Astrocyte of the spinal cord (primary cell): ENCODE measurements around the gene SCN4A.
"Not testable (repeated sequence)": the region's sequence is repeated elsewhere in the genome, so short reads cannot be mapped to it uniquely, and the experiment has no call there.

Experiments used
- DNase-seq: peaks from one replicate; pipeline ENCODE4 v3.0.0; 2011; ENCODE audit warnings: low read depth, low spot score
- H3K4me3 ChIP-seq: 2 replicates; pipeline ENCODE4 v1.5.1; 2011; ENCODE audit warnings: low read depth, mild to moderate bottlenecking, low read length, moderate library complexity
- in situ Hi-C: cut with HindIII; loops from 2 replicates; pipeline ENCODE4 v1.10.0; 2017; ENCODE audit warnings: low sequenced_read_pairs
- TF ChIP-seq, protein P1 (sequence below): IDR thresholded peaks from 2 replicates; pipeline ENCODE4 v1.5.1; 2012; ENCODE audit warnings: low read depth, mild to moderate bottlenecking, low read length, inconsistent platforms

Gene SCN4A

DNA sequence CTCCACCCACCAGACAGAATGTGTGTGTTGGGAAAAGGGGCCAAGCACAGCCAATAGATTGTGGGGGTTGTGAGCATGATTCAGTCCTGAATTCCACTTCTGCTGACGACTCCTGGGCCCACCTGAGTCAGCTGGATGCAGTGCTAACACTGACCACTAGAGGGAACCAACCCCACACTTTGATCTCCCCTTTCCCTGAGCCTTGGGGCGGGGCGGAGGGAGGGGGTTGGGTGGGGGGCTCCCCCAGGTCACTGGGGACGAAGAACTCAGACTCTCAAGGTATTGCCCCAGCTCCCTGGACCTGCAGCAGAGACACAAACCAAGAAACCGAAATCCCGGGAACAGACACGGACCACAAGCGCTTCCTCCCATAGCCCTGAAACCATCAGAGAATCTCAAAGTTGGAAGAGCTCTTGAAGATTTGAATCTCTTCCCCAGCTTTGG, 61.0 kb downstream of the SCN4A start:
- in situ Hi-C loops, result no loop called here
- no peak overlapping the region for H3K4me3 ChIP-seq
- DNase-seq, result no peak
- TF ChIP-seq, protein P1, sequence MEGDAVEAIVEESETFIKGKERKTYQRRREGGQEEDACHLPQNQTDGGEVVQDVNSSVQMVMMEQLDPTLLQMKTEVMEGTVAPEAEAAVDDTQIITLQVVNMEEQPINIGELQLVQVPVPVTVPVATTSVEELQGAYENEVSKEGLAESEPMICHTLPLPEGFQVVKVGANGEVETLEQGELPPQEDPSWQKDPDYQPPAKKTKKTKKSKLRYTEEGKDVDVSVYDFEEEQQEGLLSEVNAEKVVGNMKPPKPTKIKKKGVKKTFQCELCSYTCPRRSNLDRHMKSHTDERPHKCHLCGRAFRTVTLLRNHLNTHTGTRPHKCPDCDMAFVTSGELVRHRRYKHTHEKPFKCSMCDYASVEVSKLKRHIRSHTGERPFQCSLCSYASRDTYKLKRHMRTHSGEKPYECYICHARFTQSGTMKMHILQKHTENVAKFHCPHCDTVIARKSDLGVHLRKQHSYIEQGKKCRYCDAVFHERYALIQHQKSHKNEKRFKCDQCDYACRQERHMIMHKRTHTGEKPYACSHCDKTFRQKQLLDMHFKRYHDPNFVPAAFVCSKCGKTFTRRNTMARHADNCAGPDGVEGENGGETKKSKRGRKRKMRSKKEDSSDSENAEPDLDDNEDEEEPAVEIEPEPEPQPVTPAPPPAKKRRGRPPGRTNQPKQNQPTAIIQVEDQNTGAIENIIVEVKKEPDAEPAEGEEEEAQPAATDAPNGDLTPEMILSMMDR, result peak; percentile 75

DNA sequence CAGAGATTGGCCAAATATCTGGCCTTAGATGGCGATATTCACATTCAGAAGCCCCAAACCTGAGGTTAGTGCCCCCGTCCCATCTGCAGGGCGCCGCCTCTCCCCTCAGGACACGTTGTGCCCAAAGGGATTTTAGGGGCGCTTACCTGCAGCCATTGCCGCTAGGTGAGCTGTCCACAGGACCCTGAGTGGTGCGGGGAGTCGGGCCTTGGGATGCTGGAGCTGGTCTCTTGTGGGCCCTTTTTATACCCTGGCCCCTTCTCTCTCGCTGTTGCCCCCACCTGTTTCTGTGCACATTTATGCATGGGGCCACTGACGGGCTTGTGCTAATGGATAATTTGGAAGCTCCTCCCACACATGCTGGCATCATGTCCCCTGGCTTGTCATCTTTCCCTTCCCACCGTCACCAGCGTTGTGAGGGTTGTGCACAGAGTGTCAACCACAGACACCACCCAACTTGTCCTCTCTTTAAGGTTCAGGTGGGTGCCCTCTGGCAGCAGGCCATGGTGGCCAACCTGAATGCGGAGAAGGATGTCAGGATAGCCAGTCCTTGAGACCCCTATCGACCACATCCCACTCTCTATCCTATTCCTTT, 61.6 kb downstream of the SCN4A start, which contains the start of gene CSHL1:
Gene CSHL1, minus strand, starts transcription at position 218 of the 595 bp plus-strand sequence. Its CDS starts 62 bp downstream, at position 156.
- in situ Hi-C loops, result no loop called here
- no peak within 1 kb of the TSS for H3K4me3 ChIP-seq
- TF ChIP-seq, protein P1, result no peak
- DNase-seq, result no peak

DNA sequence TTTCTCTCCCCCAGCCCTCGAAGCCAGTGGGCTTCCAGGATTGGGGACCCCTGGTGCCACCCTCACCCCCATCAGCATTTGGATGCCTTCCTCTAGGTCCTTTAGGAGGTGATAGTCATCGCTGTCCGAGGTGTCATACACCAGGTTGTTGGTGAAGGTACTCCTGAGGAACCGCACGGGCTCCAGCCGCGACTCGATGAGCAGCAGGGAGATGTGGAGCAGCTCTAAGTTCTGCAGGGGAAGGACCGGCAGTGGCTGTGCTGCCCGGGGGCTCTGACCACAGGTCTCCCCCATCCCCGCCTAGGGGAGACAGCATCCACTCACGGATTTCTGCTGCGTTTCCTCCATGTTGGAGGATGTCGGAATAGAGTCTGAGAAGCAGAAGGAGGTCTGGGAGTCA, 62.6 kb downstream of the SCN4A start:
- in situ Hi-C loops, result no loop called here
- TF ChIP-seq, protein P1, result no peak

DNA sequence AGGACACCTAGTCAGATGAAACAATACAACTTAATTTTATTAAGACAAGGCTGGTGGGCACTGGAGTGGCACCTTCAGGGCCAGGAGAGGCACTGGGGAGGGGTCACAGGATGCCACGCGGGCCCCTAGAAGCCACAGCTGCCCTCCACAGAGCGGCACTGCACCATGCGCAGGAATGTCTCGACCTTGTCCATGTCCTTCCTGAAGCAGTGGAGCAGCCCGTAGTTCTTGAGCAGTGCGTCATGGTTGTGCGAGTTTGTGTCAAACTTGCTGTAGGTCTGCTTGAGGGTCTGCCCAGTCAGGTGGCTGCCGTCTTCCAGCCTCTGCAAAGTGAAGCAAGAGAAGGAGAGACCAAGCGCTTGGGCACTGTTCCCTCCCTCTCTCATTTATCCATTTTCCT, 63.1 kb downstream of the SCN4A start:
- H3K4me3 ChIP-seq, DNase-seq, in situ Hi-C loops: not testable (repeated sequence)

More for the DNA sequence above, 62.6 kb downstream of the SCN4A start:
- no peak overlapping the region for H3K4me3 ChIP-seq
- no peak for DNase-seq

DNA sequence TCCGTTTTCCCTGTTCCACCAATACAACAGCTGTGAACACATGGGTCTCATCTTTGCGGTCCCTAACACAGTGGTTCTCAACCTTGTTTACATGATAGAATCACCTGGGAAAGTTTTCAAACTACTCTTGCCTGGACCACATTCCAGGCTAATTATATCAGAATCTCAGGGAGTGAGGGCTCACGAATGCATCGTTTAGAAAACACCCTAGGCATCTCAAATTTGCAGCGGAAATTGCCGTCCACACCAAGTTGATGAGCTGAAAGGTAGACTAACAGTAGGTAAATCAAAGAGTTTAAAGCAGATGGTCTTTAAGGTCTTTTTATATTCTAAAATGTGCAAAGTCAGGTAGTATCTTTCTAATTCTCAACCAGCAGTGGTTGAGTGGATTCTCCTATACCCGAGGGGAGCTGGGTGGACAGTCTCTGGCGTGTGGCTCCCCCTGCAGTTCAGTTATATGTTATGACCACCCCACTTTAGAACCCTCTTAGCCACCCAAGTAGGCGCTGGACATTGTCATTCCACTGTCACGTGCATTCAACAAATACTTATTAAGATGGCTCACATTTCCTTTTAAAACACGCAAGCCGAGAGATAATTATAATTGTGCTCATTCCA, 65.4 kb downstream of the SCN4A start:
- in situ Hi-C loops, H3K4me3 ChIP-seq: not testable (repeated sequence)
- DNase-seq, result peak; percentile 5
- TF ChIP-seq, protein P1, result peak; percentile 33

DNA sequence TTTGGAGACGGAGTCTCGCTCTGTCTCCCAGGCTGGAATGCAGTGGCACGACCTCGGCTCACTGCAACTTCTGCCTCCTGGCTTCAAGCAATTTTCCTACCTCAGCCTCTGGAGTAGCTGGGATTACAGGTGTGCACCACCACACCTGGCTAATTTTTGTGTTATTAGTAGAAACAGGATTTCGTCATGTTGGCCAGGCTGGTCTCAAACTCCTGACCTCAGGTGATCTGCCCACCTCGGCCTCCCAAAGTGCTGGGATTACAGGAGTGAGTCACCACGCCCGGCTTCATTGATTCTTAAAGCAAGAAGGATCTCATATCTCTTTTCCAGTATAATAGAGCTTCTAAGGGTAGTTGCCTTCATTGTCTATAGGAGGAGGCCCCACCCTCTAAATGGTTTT, 67.9 kb downstream of the SCN4A start:
- H3K4me3 ChIP-seq, DNase-seq, in situ Hi-C loops: not testable (repeated sequence)

DNA sequence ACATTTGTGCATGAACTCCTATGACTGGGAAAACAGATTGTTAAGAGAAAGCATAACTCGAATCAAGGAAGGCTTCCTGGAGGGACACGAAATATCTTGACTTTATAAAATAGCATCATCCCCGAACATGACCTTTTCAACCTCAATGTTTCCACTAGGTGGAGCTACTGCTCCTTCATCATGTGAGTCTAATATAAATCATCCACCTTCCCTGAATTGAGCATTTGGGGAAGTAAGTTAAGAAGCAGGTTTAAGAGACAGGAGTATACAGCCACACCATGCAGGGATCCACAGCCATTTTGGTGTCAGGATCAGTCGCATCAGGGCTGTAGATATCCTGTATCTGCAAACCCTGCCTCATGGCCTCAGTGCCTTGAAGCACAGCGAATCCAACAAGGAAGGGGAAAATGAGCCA, 68.9 kb downstream of the SCN4A start:
- H3K4me3 ChIP-seq, in situ Hi-C loops: not testable (repeated sequence)
- TF ChIP-seq, protein P1, result peak; percentile 34
- peak; percentile 3 for DNase-seq

DNA sequence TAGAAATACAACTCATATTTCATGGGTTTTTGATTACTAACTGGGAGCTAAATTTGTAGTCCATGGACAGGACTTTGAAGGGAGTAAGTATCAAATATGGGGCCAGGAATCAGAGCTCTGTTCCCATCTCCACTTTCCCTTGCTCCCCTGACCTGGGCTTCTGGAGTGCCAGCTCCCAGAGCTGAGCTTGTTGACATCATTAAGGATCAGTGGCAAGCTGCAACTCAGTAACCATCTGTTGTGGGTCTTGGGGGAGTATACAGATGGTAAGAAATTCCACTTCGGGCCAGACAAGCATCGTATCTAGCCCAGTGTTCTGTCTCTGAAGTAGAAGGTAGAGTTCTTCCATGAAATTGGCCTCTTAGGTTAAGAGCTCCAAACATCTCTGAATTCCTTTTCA, 70.7 kb downstream of the SCN4A start:
- in situ Hi-C loops, H3K4me3 ChIP-seq, DNase-seq: not testable (repeated sequence)

DNA sequence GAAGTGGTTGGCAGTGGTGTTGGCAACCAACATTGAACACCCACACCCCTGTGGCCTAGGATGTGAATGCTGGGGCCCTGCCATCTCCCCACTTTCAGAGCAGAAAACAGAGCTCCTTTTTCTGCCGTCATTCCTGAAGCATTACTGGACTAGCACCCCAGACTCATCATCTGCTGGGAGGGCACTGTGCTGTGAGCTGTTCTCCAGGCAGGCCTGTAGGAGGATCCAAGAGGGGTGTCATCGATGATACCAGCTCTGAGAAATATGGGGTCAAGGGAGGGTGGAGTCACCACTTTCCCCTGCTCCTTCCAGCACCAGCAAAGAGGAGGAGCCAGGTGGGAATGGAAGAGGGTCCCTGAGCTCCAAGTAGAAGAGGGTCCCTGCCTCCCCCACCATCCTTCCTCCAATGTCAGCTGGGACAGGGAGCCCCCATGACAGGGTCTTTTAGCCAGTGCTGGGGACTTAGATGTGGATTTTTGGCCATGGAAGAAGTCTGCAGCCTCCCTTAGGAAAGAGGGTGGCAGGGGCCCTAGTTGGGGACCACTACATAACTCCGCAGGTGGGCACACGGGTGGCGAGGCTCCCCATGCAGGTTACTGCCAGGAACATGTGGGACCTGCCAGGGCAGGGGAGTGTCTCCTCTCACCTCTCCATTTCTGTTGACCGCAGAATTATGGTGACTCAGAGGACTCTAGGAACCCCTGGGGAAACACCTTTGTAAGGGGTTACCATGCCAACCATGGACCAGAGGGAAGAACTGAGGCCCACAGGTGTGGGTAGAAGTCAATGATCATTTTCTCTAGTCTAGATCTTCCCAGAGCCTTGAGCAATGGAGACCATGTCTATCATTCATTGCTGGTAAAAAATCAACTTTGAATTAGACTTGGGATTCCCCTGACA, 73.6 kb downstream of the SCN4A start:
- DNase-seq, H3K4me3 ChIP-seq, in situ Hi-C loops: not testable (repeated sequence)

DNA sequence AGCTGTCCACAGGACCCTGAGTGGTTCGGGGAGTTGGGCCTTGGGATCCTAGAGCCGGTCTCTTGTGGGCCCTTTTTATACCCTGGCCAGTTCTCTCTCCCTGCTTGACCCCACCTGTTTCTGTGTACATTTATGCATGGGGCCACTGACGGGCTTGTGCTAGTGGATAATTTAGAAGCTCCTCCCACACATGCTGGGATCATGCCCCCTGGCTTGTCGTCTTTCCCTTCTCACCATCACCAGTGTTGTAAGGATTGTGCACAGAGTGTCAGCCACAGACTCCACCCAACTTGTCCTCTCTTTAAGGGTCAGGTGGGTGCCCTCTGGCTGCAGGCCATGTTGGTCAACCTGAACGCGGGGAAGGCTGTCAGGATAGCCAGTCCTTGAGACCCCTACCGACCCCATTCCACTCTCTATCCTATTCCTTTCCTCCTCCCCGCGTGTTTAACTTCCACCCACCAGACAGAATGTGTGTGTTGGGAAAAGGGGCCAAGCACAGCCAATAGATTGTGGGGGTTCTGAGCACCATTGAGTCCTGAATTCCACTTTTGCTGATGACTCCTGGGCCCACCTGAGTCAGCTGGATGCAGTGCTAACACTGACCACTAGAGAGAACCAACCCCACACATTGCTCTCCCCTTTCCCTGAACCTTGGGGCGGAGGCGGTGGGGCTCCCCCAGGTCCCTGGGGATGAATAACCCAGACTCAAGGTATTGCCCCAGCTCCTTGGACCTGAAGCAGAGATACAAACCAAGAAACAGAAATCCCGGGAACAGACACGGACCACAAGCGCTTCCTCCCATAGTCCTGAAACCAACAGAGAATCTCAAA, 76.0 kb downstream of the SCN4A start, which contains the start of gene CSH1:
Gene CSH1, minus strand, starts transcription at position 51 of the 831 bp plus-strand sequence. CDS start 63 bp downstream, outside the sequence.
- H3K4me3 ChIP-seq, in situ Hi-C loops, DNase-seq: not testable (repeated sequence)
